Keratinocyte (primary cell): ENCODE data around the gene MAP3K20. TPM values are rescaled to one million over a fixed set of nuclear protein-coding genes. Genes with fewer than 3 reads are reported as not detected.

Experiments
- DNase-seq: peaks from one replicate; pipeline ENCODE4 v3.0.0-alpha.2; 2011; ENCODE audit warnings: low read depth, missing footprints, low spot score
- FAIRE-seq: peaks from 2 replicates; lab custom pipeline; 2011; peaks lifted over from hg19 to GRCh38; lab: Jason Lieb, UNC
- H2AFZ ChIP-seq: 2 replicates; pipeline ENCODE4 v1.6.0; 2012; ENCODE audit warnings: low read length, control low read depth, inconsistent platforms; ENCODE audit not compliant: control insufficient read depth
- H3K27ac ChIP-seq: 2 replicates; pipeline ENCODE4 v1.5.1; 2011; ENCODE audit warnings: low read length; ENCODE audit not compliant: control insufficient read depth, insufficient read depth
- H3K27me3 ChIP-seq: 3 replicates; pipeline ENCODE4 v1.6.0; 2011; ENCODE audit warnings: low read length; ENCODE audit not compliant: control insufficient read depth, insufficient read depth; ENCODE audit errors: extremely low read depth
- H3K36me3 ChIP-seq, 2 experiments: 2 replicates in 1 of 2; 3 replicates in 1 of 2; pipeline ENCODE4 v1.5.1; 2011; ENCODE audit warnings: low read length in 2 of 2, mild to moderate bottlenecking in 1 of 2; ENCODE audit not compliant: control insufficient read depth in 2 of 2, insufficient read depth in 2 of 2; ENCODE audit errors: extremely low read depth in 1 of 2
- H3K4me1 ChIP-seq: 3 replicates; pipeline ENCODE4 v1.5.1; 2011; ENCODE audit warnings: low read length; ENCODE audit not compliant: control insufficient read depth, insufficient read depth; ENCODE audit errors: extremely low read depth
- H3K4me2 ChIP-seq: 3 replicates; pipeline ENCODE4 v1.6.0; 2011; ENCODE audit warnings: low read depth, low read length; ENCODE audit not compliant: control insufficient read depth, insufficient read depth; ENCODE audit errors: extremely low read depth
- H3K4me3 ChIP-seq, 3 experiments: fragments of 200-600 bp in 1 of 3; sonication (generic) in 1 of 3; 2 replicates in 2 of 3; 3 replicates in 1 of 3; pipeline ENCODE4 v1.5.1; 2011 to 2016; ENCODE audit warnings: low read length in 3 of 3, mild to moderate bottlenecking in 3 of 3, control low read depth in 2 of 3, inconsistent platforms in 1 of 3, low read depth in 1 of 3, mixed read lengths in 1 of 3, mixed run types in 1 of 3, moderate library complexity in 1 of 3; ENCODE audit not compliant: control insufficient read depth in 2 of 3, insufficient read depth in 2 of 3; ENCODE audit errors: extremely low read depth in 1 of 3
- H3K79me2 ChIP-seq: 2 replicates; pipeline ENCODE4 v1.6.0; 2012; ENCODE audit warnings: low read length; ENCODE audit not compliant: control insufficient read depth, insufficient read depth
- H3K9ac ChIP-seq: 3 replicates; pipeline ENCODE4 v1.6.0; 2011; ENCODE audit warnings: low read length; ENCODE audit not compliant: control insufficient read depth, insufficient read depth; ENCODE audit errors: extremely low read depth
- H3K9me1 ChIP-seq: 3 replicates; pipeline ENCODE4 v1.6.0; 2011; ENCODE audit warnings: low read length; ENCODE audit not compliant: control insufficient read depth, insufficient read depth; ENCODE audit errors: extremely low read depth
- H3K9me3 ChIP-seq: 2 replicates; pipeline ENCODE4 v1.5.1; 2012; ENCODE audit warnings: low read depth, low read length; ENCODE audit not compliant: control insufficient read depth
- H4K20me1 ChIP-seq: 3 replicates; pipeline ENCODE4 v1.6.0; 2011; ENCODE audit warnings: low read length; ENCODE audit not compliant: control insufficient read depth, insufficient read depth; ENCODE audit errors: extremely low read depth
- CTCF ChIP-seq, 3 experiments: IDR thresholded peaks in 1 of 3; conservative IDR thresholded peaks in 1 of 3; optimal IDR thresholded peaks in 1 of 3; 2 replicates in 2 of 3; 3 replicates in 1 of 3; pipeline versions ENCODE3 to v1.5.1; 2011; ENCODE audit warnings: low read length in 3 of 3, mild to moderate bottlenecking in 3 of 3, moderate library complexity in 2 of 3, control low read depth in 1 of 3, inconsistent platforms in 1 of 3; ENCODE audit not compliant: insufficient read depth in 2 of 3; ENCODE audit errors: extremely low read depth in 1 of 3
- EZH2 ChIP-seq: IDR thresholded peaks from one replicate; pipeline ENCODE4 v1.6.1; 2012; ENCODE audit warnings: inconsistent platforms, mild to moderate bottlenecking, low read length, moderate library complexity
- dilution Hi-C: fragments of 300-500 bp; cut with MboI; formaldehyde crosslinking; loops from one replicate; pipeline ENCODE4 v1.7.0; 2020; ENCODE audit warnings: low sequenced_read_pairs; ENCODE audit not compliant: extremely low pct_ligation_motif_present
- polyA plus RNA-seq, 5 experiments: library from polyadenylated mRNA; depleted of rRNA in 3 of 5; stranded (reverse) in 3 of 5; stranded (forward) in 1 of 5; unstranded in 1 of 5; fragments of >200 nt; gene quantifications; 1 replicate in 1 of 5; 2 replicates in 3 of 5; 3 replicates in 1 of 5; pipeline versions ENCODE4 v1.2.1 to v1.2.3, GENCODE V29; 2011 to 2012; ENCODE audit warnings: missing spikeins in 2 of 5, low read depth in 1 of 5, low replicate concordance in 1 of 5

Gene MAP3K20
- polyA plus RNA-seq, 1 donor (not counting 4 experiments of a cell fraction or from before 2014, with no cell fraction given), result 31.7 TPM

- Histone ChIP-seq H3K9ac (no peak overlapping the region), H3K9me1 (no peaks in the 10 kb centered on the region), H3K9me3 (no peaks in the 10 kb centered on the region), H3K27me3 (no peaks in the 10 kb centered on the region), H3K4me1 (peaks cover 7% of the 10 kb centered on the region), H3K4me3 (no peak overlapping the region), H2AFZ (no peak overlapping the region), H3K36me3 (no peaks in the 10 kb centered on the region), H3K4me2 (no peak overlapping the region), H3K27ac (no peak overlapping the region), H4K20me1 (no peaks in the 10 kb centered on the region), H3K79me2 (no peaks in the 10 kb centered on the region)
- dilution Hi-C loops, result no loop called here
- FAIRE-seq (no peak), DNase-seq (no peak)
- TF ChIP-seq EZH2, result no peak
Observed at GRCh38 chr2:173058673-173059072, 17.0 kb upstream of the MAP3K20 start.

- Histone ChIP-seq H3K4me2 (no peak overlapping the region), H3K9me1 (no peaks in the 10 kb centered on the region), H3K27ac (no peak overlapping the region), H3K27me3 (no peaks in the 10 kb centered on the region), H3K4me3 (no peak overlapping the region), H3K9ac (no peak overlapping the region), H3K9me3 (no peaks in the 10 kb centered on the region), H3K4me1 (peaks cover 13% of the 10 kb centered on the region), H3K36me3 (no peaks in the 10 kb centered on the region), H4K20me1 (no peaks in the 10 kb centered on the region), H2AFZ (no peak overlapping the region), H3K79me2 (no peaks in the 10 kb centered on the region)
- FAIRE-seq (no peak), DNase-seq (no peak)
- TF ChIP-seq EZH2, result no peak
- TF ChIP-seq CTCF (optimal IDR thresholded peaks at IDR 0.05 in 1 of 3, IDR thresholded peaks at IDR 0.05 in 1 of 3, conservative IDR thresholded peaks at IDR 0.05 in 1 of 3; ENCODE audit: extremely low read depth in 1 of 3, insufficient read depth in 2 of 3, low read length in 3 of 3), result no peak
- dilution Hi-C loops, result no loop called here
Observed at GRCh38 chr2:173059292-173059691, 16.4 kb upstream of the MAP3K20 start.

DNA sequence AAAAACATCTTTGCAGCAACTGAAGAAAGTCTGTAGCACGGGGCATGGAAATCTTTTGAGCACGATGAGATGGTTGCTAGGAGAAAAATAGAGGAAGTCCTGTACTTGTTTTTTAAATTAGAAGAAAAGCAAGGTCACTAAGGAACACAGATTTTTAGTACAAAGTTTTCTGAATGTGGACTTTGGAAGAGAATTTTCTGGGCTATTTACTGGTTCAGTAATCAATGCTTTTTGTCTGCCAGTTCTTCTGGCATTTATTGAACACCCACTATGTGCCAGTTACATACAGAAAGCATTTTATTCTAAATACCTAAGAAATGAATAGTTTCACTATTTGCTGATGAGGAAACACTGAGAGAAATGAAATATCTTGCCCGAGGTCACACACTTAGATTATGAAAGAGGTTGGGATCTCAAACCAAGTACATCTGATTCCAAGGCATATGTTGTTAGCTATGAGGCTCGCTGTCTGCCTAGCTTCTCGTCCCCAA is 15.6 kb upstream of the MAP3K20 start:
- peaks cover 14% of the 10 kb centered on the region for H3K4me1 ChIP-seq
- no peaks in the 10 kb centered on the region for H3K79me2 ChIP-seq
- no peak overlapping the region for H3K9ac ChIP-seq
- H2AFZ ChIP-seq, result peak overlapping the region; percentile 6
- no peaks in the 10 kb centered on the region for H3K9me3 ChIP-seq
- no peak overlapping the region for H3K4me3 ChIP-seq
- H3K27ac ChIP-seq, result no peak overlapping the region
- no peaks in the 10 kb centered on the region for H3K9me1 ChIP-seq
- dilution Hi-C loops, result no loop called here
- TF ChIP-seq CTCF (optimal IDR thresholded peaks at IDR 0.05 in 1 of 3, IDR thresholded peaks at IDR 0.05 in 1 of 3, conservative IDR thresholded peaks at IDR 0.05 in 1 of 3; ENCODE audit: extremely low read depth in 1 of 3, insufficient read depth in 2 of 3, low read length in 3 of 3) (no peak), EZH2 (no peak)
- FAIRE-seq (peak; percentile 29), DNase-seq (no peak)
- H3K4me2 ChIP-seq, result no peak overlapping the region
- no peaks in the 10 kb centered on the region for H3K36me3 ChIP-seq
- H4K20me1 ChIP-seq, result no peaks in the 10 kb centered on the region
- no peaks in the 10 kb centered on the region for H3K27me3 ChIP-seq
